Measurements from ENCODE around the gene FOXN3.

FOXN3 gene

GRCh38 chr14:89137526-89138163 is 279.4 kb downstream of the FOXN3 start:
- no peak for TF ChIP-seq BHLHE40 (IDR thresholded peaks at IDR 0.05; ENCODE audit: borderline replicate concordance)
- no peak for TF ChIP-seq ARNT (IDR thresholded peaks at IDR 0.05)
- no peak for TF ChIP-seq ZNF384 (IDR thresholded peaks at IDR 0.05)
- TF ChIP-seq SUZ12 (IDR thresholded peaks at IDR 0.05) = no peak
- no peak for TF ChIP-seq FOXM1 (IDR thresholded peaks at IDR 0.05; ENCODE audit: borderline replicate concordance)
- no peak for TF ChIP-seq NFRKB (IDR thresholded peaks at IDR 0.05)
- TF ChIP-seq FOXA1 (IDR thresholded peaks at IDR 0.05) = no peak
- TF ChIP-seq, protein P1, sequence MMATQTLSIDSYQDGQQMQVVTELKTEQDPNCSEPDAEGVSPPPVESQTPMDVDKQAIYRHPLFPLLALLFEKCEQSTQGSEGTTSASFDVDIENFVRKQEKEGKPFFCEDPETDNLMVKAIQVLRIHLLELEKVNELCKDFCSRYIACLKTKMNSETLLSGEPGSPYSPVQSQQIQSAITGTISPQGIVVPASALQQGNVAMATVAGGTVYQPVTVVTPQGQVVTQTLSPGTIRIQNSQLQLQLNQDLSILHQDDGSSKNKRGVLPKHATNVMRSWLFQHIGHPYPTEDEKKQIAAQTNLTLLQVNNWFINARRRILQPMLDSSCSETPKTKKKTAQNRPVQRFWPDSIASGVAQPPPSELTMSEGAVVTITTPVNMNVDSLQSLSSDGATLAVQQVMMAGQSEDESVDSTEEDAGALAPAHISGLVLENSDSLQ (IDR thresholded peaks at IDR 0.05) = no peak
- TF ChIP-seq SP1 (IDR thresholded peaks at IDR 0.05) = no peak
- no peak for TF ChIP-seq ELF4 (IDR thresholded peaks at IDR 0.05)
- TF ChIP-seq HDGF (IDR thresholded peaks at IDR 0.05; ENCODE audit: borderline replicate concordance) = no peak
- TF ChIP-seq LEF1 (IDR thresholded peaks at IDR 0.05; ENCODE audit: borderline replicate concordance) = no peak
- no peak for TF ChIP-seq FOXK2 (IDR thresholded peaks at IDR 0.05)
- TF ChIP-seq CTBP1 (IDR thresholded peaks at IDR 0.05; ENCODE audit: borderline replicate concordance) = no peak
- no peak for TF ChIP-seq L3MBTL2 (conservative IDR thresholded peaks at IDR 0.05)
- TF ChIP-seq TARDBP (IDR thresholded peaks at IDR 0.05) = no peak
- POLR2A ChIA-PET = no interaction called here
- CTCF ChIA-PET = no interaction called here
- no peak for DNase-seq (ENCODE audit: extremely low spot score)

DNA sequence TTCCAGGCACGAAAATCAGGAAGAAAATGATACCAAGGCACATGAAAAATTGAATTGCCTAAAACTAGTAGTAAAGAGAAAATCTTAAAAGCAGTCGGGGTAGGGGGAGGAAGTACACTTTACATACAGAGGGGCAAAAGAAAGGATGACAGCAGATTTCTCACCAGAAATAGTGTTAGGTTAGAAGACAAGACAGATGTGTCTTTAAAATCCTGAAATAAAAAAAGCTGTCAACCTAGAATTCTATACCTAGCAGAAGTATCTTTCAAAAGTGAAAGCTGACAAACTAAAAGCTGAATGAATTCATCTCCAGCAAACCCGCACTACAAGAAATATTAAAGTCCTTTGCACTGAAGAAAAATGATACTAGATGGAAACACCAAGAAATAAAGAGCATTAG is 280.4 kb downstream of the FOXN3 start:
- no peak for DNase-seq (ENCODE audit: extremely low spot score)
- TF ChIP-seq ARNT (IDR thresholded peaks at IDR 0.05) = no peak
- no peak for TF ChIP-seq L3MBTL2 (conservative IDR thresholded peaks at IDR 0.05)
- TF ChIP-seq HDGF (IDR thresholded peaks at IDR 0.05; ENCODE audit: borderline replicate concordance) = no peak
- TF ChIP-seq, protein P1 (IDR thresholded peaks at IDR 0.05) = no peak
- no peak for TF ChIP-seq SUZ12 (IDR thresholded peaks at IDR 0.05)
- TF ChIP-seq LEF1 (IDR thresholded peaks at IDR 0.05; ENCODE audit: borderline replicate concordance) = no peak
- TF ChIP-seq ELF4 (IDR thresholded peaks at IDR 0.05) = no peak
- TF ChIP-seq FOXM1 (IDR thresholded peaks at IDR 0.05; ENCODE audit: borderline replicate concordance) = no peak
- no peak for TF ChIP-seq SP1 (IDR thresholded peaks at IDR 0.05)
- TF ChIP-seq FOXA1 (IDR thresholded peaks at IDR 0.05) = no peak
- TF ChIP-seq ZNF384 (IDR thresholded peaks at IDR 0.05) = no peak
- TF ChIP-seq NFRKB (IDR thresholded peaks at IDR 0.05) = no peak
- TF ChIP-seq CTBP1 (IDR thresholded peaks at IDR 0.05; ENCODE audit: borderline replicate concordance) = no peak
- no peak for TF ChIP-seq TARDBP (IDR thresholded peaks at IDR 0.05)
- no peak for TF ChIP-seq BHLHE40 (IDR thresholded peaks at IDR 0.05; ENCODE audit: borderline replicate concordance)
- TF ChIP-seq FOXK2 (IDR thresholded peaks at IDR 0.05) = no peak
- CTCF ChIA-PET = no interaction called here
- POLR2A ChIA-PET = no interaction called here

DNA sequence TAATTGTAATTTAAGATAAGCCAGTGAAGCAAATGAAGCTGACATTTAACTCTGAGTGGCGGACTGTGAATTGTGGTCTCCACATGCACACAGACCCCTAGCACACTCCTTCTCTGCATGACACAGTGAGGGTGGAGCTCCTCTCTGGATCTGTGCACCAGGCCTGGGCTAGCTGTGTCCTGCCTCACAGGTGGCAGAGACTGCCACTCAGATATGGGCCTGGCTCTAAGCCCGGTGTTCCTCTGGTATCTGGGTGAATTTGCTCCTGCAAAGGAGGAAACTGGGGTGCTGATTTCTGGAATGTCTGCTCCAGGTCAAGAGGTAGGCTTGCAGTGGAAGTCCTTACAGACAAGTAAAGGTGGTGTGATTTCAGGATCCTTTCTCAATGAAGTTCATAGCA is 282.4 kb downstream of the FOXN3 start:
- no peak for DNase-seq (ENCODE audit: extremely low spot score)
- CTCF ChIA-PET = no interaction called here
- POLR2A ChIA-PET = no interaction called here
- TF ChIP-seq FOXK2 (IDR thresholded peaks at IDR 0.05) (no peak), CTBP1 (IDR thresholded peaks at IDR 0.05; ENCODE audit: borderline replicate concordance) (no peak), TARDBP (IDR thresholded peaks at IDR 0.05) (no peak), LEF1 (IDR thresholded peaks at IDR 0.05; ENCODE audit: borderline replicate concordance) (no peak), SP1 (IDR thresholded peaks at IDR 0.05) (no peak), ARNT (IDR thresholded peaks at IDR 0.05) (no peak), HDGF (IDR thresholded peaks at IDR 0.05; ENCODE audit: borderline replicate concordance) (no peak), BHLHE40 (IDR thresholded peaks at IDR 0.05; ENCODE audit: borderline replicate concordance) (no peak), ELF4 (IDR thresholded peaks at IDR 0.05) (no peak), SUZ12 (IDR thresholded peaks at IDR 0.05) (no peak), NFRKB (IDR thresholded peaks at IDR 0.05) (no peak), ZNF384 (IDR thresholded peaks at IDR 0.05) (no peak)
- TF ChIP-seq, protein P1 (IDR thresholded peaks at IDR 0.05) = no peak

DNA sequence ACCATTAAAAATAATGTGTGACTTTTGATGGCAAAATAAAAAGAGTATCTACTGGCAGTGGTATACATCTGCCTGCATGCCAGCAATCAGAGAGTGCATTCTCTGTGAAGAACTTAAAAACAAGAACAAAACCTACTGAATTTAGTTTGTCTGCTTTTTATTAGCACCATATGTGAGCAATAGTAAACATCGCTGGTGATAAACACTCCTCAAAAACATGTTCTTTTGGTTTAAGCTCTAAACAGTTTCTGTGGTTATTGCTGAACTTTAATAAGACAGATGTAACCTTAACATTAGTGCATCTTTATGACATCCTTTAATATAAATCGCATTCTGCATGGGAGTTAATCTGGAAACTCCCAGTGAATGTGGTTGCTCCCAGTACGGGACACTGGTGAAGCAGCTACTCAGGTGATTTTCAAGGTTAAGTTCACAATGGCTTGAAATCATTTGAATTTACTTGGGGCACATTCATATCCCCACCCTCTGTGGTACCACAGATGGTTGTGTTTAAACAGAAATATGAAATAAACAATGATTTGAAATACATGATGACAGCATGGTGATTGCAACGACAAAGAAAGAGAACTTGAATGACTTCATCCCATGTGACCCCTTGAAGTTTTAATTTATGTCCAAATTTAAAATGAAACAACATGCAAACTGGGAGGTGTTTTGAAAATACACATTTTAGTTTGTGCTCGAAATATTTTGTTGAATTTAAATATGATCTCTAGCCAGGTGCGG is 285.9 kb downstream of the FOXN3 start:
- CTCF ChIA-PET = no interaction called here
- DNase-seq (ENCODE audit: extremely low spot score) = no peak
- POLR2A ChIA-PET = no interaction called here
- no peak for TF ChIP-seq ZNF384 (IDR thresholded peaks at IDR 0.05)
- no peak for TF ChIP-seq NFRKB (IDR thresholded peaks at IDR 0.05)
- TF ChIP-seq, protein P1 (IDR thresholded peaks at IDR 0.05) = no peak
- no peak for TF ChIP-seq FOXK2 (IDR thresholded peaks at IDR 0.05)
- TF ChIP-seq ARNT (IDR thresholded peaks at IDR 0.05) = no peak
- TF ChIP-seq SP1 (IDR thresholded peaks at IDR 0.05) = no peak
- no peak for TF ChIP-seq CTBP1 (IDR thresholded peaks at IDR 0.05; ENCODE audit: borderline replicate concordance)
- TF ChIP-seq SUZ12 (IDR thresholded peaks at IDR 0.05) = no peak
- TF ChIP-seq FOXM1 (IDR thresholded peaks at IDR 0.05; ENCODE audit: borderline replicate concordance) = no peak
- TF ChIP-seq TARDBP (IDR thresholded peaks at IDR 0.05) = no peak
- no peak for TF ChIP-seq HDGF (IDR thresholded peaks at IDR 0.05; ENCODE audit: borderline replicate concordance)
- TF ChIP-seq FOXA1 (IDR thresholded peaks at IDR 0.05) = no peak
- TF ChIP-seq ELF4 (IDR thresholded peaks at IDR 0.05) = no peak

GRCh38 chr14:89129570-89129969 is 287.5 kb downstream of the FOXN3 start:
- TF ChIP-seq ZNF384 (IDR thresholded peaks at IDR 0.05) (no peak), L3MBTL2 (conservative IDR thresholded peaks at IDR 0.05) (no peak), FOXA1 (IDR thresholded peaks at IDR 0.05) (no peak), LEF1 (IDR thresholded peaks at IDR 0.05; ENCODE audit: borderline replicate concordance) (no peak), NFRKB (IDR thresholded peaks at IDR 0.05) (no peak), FOXK2 (IDR thresholded peaks at IDR 0.05) (no peak), BHLHE40 (IDR thresholded peaks at IDR 0.05; ENCODE audit: borderline replicate concordance) (no peak), HDGF (IDR thresholded peaks at IDR 0.05; ENCODE audit: borderline replicate concordance) (no peak), ELF4 (IDR thresholded peaks at IDR 0.05) (no peak), ARNT (IDR thresholded peaks at IDR 0.05) (no peak), FOXM1 (IDR thresholded peaks at IDR 0.05; ENCODE audit: borderline replicate concordance) (no peak), CTBP1 (IDR thresholded peaks at IDR 0.05; ENCODE audit: borderline replicate concordance) (no peak), SUZ12 (IDR thresholded peaks at IDR 0.05) (no peak), SP1 (IDR thresholded peaks at IDR 0.05) (no peak), TARDBP (IDR thresholded peaks at IDR 0.05) (no peak)
- TF ChIP-seq, protein P1 (IDR thresholded peaks at IDR 0.05) = no peak
- ChIA-PET CTCF (no interaction called here), POLR2A (no interaction called here)
- DNase-seq (ENCODE audit: extremely low spot score) = no peak
